GM13977 (cell line): Measurements from ENCODE around the gene SUSD1.

ENCODE experiments used
- DNase-seq: peaks from one replicate; pipeline ENCODE4 v3.0.0; 2012; ENCODE audit warnings: low spot score
- CTCF ChIP-seq: IDR thresholded peaks from 2 replicates; pipeline ENCODE4 v1.5.1; 2012; ENCODE audit warnings: mild to moderate bottlenecking, control low read depth; ENCODE audit not compliant: insufficient read depth; ENCODE audit errors: extremely low read depth, missing control alignments
- in situ Hi-C: fragments of 300-500 bp; cut with MboI; formaldehyde crosslinking; loops from one replicate; pipeline ENCODE4 v1.12.0; 2022; ENCODE audit warnings: low sequenced_read_pairs, low pct_unique_long_range_greater_than_20kb, mixed read lengths, inconsistent platforms; ENCODE audit not compliant: unreplicated experiment

Gene SUSD1

DNA sequence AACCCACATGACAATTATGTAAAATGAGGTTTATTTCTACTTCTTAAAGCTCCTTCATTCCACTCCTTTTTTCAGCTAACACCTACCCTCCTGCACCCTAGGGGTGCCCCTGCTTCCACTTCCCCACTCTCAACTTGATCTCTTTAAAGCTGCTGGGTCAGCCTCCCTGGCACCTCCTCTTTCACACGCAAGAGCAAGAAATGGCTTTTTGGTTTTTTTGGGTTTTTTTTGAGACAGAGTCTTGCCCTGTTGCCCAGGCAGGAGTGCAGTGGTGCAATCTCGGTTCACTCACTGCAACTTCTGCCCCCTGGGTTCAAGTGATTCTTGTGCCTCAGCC is 64.4 kb downstream of the SUSD1 start:
- TF ChIP-seq CTCF: no peak
- no peak for DNase-seq
- in situ Hi-C loops: no loop called here

DNA sequence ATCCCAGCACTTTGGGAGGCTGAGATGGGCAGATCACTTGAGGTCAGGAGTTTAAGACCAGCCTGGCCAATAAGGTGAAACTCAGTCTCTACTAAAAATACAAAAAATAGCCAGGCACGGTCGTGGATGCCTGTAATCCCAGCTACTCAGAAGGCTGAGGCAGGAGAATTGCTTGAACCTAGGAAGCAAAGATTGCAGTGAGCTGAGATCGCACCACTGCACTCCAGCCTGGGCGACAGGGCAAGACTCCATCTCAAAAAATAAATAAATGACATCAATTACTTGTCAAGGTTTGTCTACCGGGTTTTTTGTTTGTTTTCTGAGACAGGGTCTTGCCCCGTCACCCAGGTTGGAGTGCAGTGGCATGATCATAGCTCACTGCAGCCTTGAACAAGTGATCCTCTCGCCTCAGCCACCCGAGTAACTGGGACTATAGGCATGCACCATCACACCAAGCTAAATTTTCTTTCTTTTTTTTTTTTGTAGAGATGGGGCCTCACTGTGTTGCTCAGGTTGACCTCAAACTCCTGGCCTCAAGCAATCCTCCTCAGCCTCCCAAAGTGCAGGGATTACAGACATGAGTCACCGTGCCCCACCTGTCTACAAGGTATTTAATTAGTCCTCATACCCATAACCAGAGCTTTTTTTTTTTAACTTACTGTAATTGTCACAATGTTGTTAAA is 64.9 kb downstream of the SUSD1 start:
- no peak for DNase-seq
- no peak for TF ChIP-seq CTCF
- in situ Hi-C loops: no loop called here

GRCh38 chr9:112104901-112105300 is 70.2 kb downstream of the SUSD1 start:
- in situ Hi-C loops: no loop called here
- no peak for TF ChIP-seq CTCF

GRCh38 chr9:112104401-112104800 is 70.7 kb downstream of the SUSD1 start:
- DNase-seq: no peak
- in situ Hi-C loops: no loop called here
- TF ChIP-seq CTCF: no peak

More at GRCh38 chr9:112104901-112105300, 70.2 kb downstream of the SUSD1 start:
- DNase-seq: no peak

- in situ Hi-C loops: no loop called here
- no peak for TF ChIP-seq CTCF
- DNase-seq: no peak
Measured at GRCh38 chr9:112103405-112103804, 71.7 kb downstream of the SUSD1 start.

- in situ Hi-C loops: loop anchor here (10.0 to 25.0 kb wide), 2 partner anchors 257 to 689 kb away; no protein-coding TSS in a partner anchor
- peak; percentile 84 for TF ChIP-seq CTCF
Measured at GRCh38 chr9:112097712-112098688, 77.1 kb downstream of the SUSD1 start.

More at GRCh38 chr9:112097712-112098688, 77.1 kb downstream of the SUSD1 start:
- peak; percentile 66 for DNase-seq
